Transverse colon (tissue), 4 donors: ENCODE data around the gene MRPS22.

Experiments
- EP300 ChIP-seq: sonication (generic); formaldehyde crosslinking; IDR thresholded peaks from one replicate; pipeline ENCODE4 v1.6.1; 2017; ENCODE audit warnings: antibody characterized with exemption, low read depth
- POLR2A ChIP-seq: fragments of 450-650 bp; IDR thresholded peaks from one replicate; pipeline ENCODE4 v1.6.1; 2016; ENCODE audit warnings: antibody characterized with exemption, mild to moderate bottlenecking, moderate library complexity
- POLR2AphosphoS5 ChIP-seq, 3 donors: sonication (generic); formaldehyde crosslinking; IDR thresholded peaks; one replicate each; pipeline ENCODE4 v1.6.1; 2016; ENCODE audit warnings: antibody characterized with exemption in 3 of 3
- TF ChIP-seq, protein P1 (sequence below), 5 experiments: fragments of 200-600 bp in 3 of 5; fragments of 450-650 bp in 2 of 5; sonication (generic) in 3 of 5; IDR thresholded peaks; 1 replicate in 2 of 5; 2 replicates in 3 of 5; pipeline ENCODE4 v1.5.1; 2016 to 2017; ENCODE audit warnings: antibody characterized with exemption in 5 of 5, inconsistent platforms in 3 of 5, mild to moderate bottlenecking in 2 of 5, moderate library complexity in 1 of 5

DNA sequence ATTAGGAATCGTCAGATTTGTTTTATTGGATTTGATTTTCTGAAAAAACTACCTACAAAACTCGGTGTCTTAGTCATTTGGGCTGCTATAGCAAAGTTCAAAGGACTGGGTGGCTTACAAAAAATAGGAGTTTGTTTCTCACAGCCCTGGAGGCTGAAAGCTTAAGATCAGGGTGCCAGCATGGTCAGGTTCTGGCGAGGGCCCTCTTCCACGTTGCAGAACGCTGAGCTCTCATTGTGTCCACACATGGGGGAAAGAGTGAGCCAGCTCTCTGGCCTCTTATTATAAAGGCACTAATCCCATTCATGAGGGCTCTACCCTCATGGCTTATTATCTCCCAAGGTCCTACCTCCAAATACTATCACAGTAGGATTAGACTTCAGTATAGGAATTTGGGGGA, 40.6 kb upstream of the MRPS22 start:
- TF ChIP-seq, protein P1, sequence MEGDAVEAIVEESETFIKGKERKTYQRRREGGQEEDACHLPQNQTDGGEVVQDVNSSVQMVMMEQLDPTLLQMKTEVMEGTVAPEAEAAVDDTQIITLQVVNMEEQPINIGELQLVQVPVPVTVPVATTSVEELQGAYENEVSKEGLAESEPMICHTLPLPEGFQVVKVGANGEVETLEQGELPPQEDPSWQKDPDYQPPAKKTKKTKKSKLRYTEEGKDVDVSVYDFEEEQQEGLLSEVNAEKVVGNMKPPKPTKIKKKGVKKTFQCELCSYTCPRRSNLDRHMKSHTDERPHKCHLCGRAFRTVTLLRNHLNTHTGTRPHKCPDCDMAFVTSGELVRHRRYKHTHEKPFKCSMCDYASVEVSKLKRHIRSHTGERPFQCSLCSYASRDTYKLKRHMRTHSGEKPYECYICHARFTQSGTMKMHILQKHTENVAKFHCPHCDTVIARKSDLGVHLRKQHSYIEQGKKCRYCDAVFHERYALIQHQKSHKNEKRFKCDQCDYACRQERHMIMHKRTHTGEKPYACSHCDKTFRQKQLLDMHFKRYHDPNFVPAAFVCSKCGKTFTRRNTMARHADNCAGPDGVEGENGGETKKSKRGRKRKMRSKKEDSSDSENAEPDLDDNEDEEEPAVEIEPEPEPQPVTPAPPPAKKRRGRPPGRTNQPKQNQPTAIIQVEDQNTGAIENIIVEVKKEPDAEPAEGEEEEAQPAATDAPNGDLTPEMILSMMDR (IDR thresholded peaks at IDR 0.05) = no peak
- TF ChIP-seq POLR2A = no peak
- no peak for TF ChIP-seq EP300
- no peak for TF ChIP-seq POLR2AphosphoS5 (IDR thresholded peaks at IDR 0.05)
